Activated T-helper 1 cell treated with anti-CD3 and anti-CD28 coated beads, Interleukin-2, amount 50 U/mL, for 16 hours (primary cell): Measurements from ENCODE around the gene TCAIM.
"Not testable (repeated sequence)": the region's sequence is repeated elsewhere in the genome, so short reads cannot be mapped to it uniquely, and the experiment has no call there.

Experiments
- DNase-seq, 2 donors: peaks; one replicate each; pipeline ENCODE4 v3.0.0-alpha.2; 2020; ENCODE audit warnings: low read depth in 1 of 2, low spot score in 1 of 2

Gene TCAIM

GRCh38 chr3:44414517-44415090, 76.0 kb downstream of the TCAIM start:
- DNase-seq = no peak

GRCh38 chr3:44415421-44415820, 76.9 kb downstream of the TCAIM start:
- DNase-seq = no peak

- DNase-seq = no peak
Observed at GRCh38 chr3:44416031-44417030, 77.8 kb downstream of the TCAIM start.

GRCh38 chr3:44418118-44418517, 79.6 kb downstream of the TCAIM start:
- not testable (repeated sequence) for DNase-seq

- DNase-seq = no peak
Observed at GRCh38 chr3:44418549-44418948, 80.0 kb downstream of the TCAIM start.

GRCh38 chr3:44419116-44419922, 80.8 kb downstream of the TCAIM start:
- DNase-seq = no peak

GRCh38 chr3:44419923-44420650, 81.5 kb downstream of the TCAIM start:
- DNase-seq = no peak

GRCh38 chr3:44420676-44421075, 82.1 kb downstream of the TCAIM start:
- no peak for DNase-seq

GRCh38 chr3:44421280-44421679, 82.7 kb downstream of the TCAIM start:
- DNase-seq = no peak

GRCh38 chr3:44424758-44425157, 86.2 kb downstream of the TCAIM start:
- no peak for DNase-seq

- no peak for DNase-seq
Observed at GRCh38 chr3:44427683-44428082, 89.1 kb downstream of the TCAIM start.

- no peak for DNase-seq
Observed at GRCh38 chr3:44428910-44429309, 90.3 kb downstream of the TCAIM start.

- DNase-seq = no peak
Observed at GRCh38 chr3:44429459-44429858, 90.9 kb downstream of the TCAIM start.

GRCh38 chr3:44430466-44430865, 91.9 kb downstream of the TCAIM start:
- DNase-seq = no peak

GRCh38 chr3:44434834-44435510, 96.4 kb downstream of the TCAIM start:
- DNase-seq = no peak

GRCh38 chr3:44436181-44436580, 97.6 kb downstream of the TCAIM start:
- no peak for DNase-seq

- no peak for DNase-seq
Observed at GRCh38 chr3:44437800-44438199, 99.2 kb downstream of the TCAIM start.

GRCh38 chr3:44439499-44440295, 101.1 kb downstream of the TCAIM start:
- peak; percentile 8 to 16 for DNase-seq

GRCh38 chr3:44442596-44443309, 104.2 kb downstream of the TCAIM start:
- DNase-seq = no peak
